ENCODE data around the gene PRF1. TPM values are rescaled to one million over a fixed set of nuclear protein-coding genes. Genes with fewer than 3 reads are reported as not detected.

The PRF1 gene
- total and polyA plus RNA-seq, 4 donors = 2.5 to 3.1 (median 2.8) TPM

DNA sequence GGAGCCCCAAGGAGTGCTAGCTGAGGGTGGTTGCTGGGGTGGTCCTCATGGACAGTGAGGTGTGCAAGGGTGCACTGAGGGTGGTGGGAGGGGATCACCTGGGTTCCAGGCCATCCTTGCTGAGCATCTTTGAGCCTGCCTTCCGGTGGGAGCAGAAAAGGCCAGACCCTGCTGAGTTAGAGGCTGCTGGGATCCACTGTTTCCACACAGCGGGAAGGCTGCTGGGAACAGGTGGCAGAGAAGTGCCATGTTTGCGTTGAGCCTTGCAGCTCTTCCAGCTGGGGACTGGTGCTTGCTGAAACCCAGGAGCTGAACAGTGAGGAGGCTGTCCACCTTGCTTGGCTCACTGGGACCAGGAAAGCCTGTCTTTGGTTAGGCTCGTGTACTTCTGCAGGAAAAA is 34.9 kb downstream of the PRF1 start (continued):
- TF ChIP-seq, protein P1, sequence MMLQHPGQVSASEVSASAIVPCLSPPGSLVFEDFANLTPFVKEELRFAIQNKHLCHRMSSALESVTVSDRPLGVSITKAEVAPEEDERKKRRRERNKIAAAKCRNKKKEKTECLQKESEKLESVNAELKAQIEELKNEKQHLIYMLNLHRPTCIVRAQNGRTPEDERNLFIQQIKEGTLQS (IDR thresholded peaks at IDR 0.05) = no peak
- TF ChIP-seq FOXA1 (IDR thresholded peaks at IDR 0.05) (no peak), JUND (IDR thresholded peaks at IDR 0.05) (no peak), HNF4G (IDR thresholded peaks at IDR 0.05) (no peak), MAX (IDR thresholded peaks at IDR 0.05) (no peak), RXRA (IDR thresholded peaks at IDR 0.05) (no peak), TAF1 (conservative IDR thresholded peaks at IDR 0.05) (no peak), RAD21 (IDR thresholded peaks at IDR 0.05) (no peak)

- Histone ChIP-seq H3K9ac (ENCODE audit: low read depth in 1 of 2, low read length in 2 of 2) (no peak overlapping the region), H3K4me3 (ENCODE audit: low read depth in 1 of 3, low read length in 3 of 3) (no peak overlapping the region), H3K36me3 (ENCODE audit: control insufficient read depth in 4 of 4, insufficient read depth in 3 of 4, low read depth in 1 of 4, low read length in 3 of 4) (no peaks in the 10 kb centered on the region), H3K9me3 (ENCODE audit: control insufficient read depth in 4 of 4, low read length in 3 of 4) (no peaks in the 10 kb centered on the region), H3K27me3 (ENCODE audit: control insufficient read depth in 4 of 4, insufficient read depth in 4 of 4, low read length in 3 of 4) (no peaks in the 10 kb centered on the region), H3K27ac (ENCODE audit: low read depth in 1 of 2, low read length in 2 of 2) (no peak overlapping the region), H3K4me1 (ENCODE audit: control insufficient read depth in 4 of 4, insufficient read depth in 4 of 4, low read length in 3 of 4) (no peaks in the 10 kb centered on the region)
- TF ChIP-seq MAX (IDR thresholded peaks at IDR 0.05) = no peak
- no peak for TF ChIP-seq TAF1 (conservative IDR thresholded peaks at IDR 0.05)
- no peak for TF ChIP-seq RAD21 (IDR thresholded peaks at IDR 0.05)
- no peak for TF ChIP-seq HNF4G (IDR thresholded peaks at IDR 0.05)
- TF ChIP-seq RXRA (IDR thresholded peaks at IDR 0.05) = no peak
- TF ChIP-seq EGR1 (IDR thresholded peaks at IDR 0.05; ENCODE audit: low read depth in 2 of 2) = no peak
- TF ChIP-seq HNF4A (conservative IDR thresholded peaks at IDR 0.05) = no peak
- TF ChIP-seq, protein P2, sequence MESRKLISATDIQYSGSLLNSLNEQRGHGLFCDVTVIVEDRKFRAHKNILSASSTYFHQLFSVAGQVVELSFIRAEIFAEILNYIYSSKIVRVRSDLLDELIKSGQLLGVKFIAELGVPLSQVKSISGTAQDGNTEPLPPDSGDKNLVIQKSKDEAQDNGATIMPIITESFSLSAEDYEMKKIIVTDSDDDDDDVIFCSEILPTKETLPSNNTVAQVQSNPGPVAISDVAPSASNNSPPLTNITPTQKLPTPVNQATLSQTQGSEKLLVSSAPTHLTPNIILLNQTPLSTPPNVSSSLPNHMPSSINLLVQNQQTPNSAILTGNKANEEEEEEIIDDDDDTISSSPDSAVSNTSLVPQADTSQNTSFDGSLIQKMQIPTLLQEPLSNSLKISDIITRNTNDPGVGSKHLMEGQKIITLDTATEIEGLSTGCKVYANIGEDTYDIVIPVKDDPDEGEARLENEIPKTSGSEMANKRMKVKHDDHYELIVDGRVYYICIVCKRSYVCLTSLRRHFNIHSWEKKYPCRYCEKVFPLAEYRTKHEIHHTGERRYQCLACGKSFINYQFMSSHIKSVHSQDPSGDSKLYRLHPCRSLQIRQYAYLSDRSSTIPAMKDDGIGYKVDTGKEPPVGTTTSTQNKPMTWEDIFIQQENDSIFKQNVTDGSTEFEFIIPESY (IDR thresholded peaks at IDR 0.05) = no peak
- TF ChIP-seq FOXA1 (IDR thresholded peaks at IDR 0.05) = no peak
- no peak for TF ChIP-seq REST (IDR thresholded peaks at IDR 0.05)
- TF ChIP-seq GABPA (IDR thresholded peaks at IDR 0.05 in 1 of 2, conservative IDR thresholded peaks at IDR 0.05 in 1 of 2) = no peak
- TF ChIP-seq SP1 (IDR thresholded peaks at IDR 0.05) = no peak
- TF ChIP-seq, protein P1 (IDR thresholded peaks at IDR 0.05) = no peak
- TF ChIP-seq, protein P3, sequence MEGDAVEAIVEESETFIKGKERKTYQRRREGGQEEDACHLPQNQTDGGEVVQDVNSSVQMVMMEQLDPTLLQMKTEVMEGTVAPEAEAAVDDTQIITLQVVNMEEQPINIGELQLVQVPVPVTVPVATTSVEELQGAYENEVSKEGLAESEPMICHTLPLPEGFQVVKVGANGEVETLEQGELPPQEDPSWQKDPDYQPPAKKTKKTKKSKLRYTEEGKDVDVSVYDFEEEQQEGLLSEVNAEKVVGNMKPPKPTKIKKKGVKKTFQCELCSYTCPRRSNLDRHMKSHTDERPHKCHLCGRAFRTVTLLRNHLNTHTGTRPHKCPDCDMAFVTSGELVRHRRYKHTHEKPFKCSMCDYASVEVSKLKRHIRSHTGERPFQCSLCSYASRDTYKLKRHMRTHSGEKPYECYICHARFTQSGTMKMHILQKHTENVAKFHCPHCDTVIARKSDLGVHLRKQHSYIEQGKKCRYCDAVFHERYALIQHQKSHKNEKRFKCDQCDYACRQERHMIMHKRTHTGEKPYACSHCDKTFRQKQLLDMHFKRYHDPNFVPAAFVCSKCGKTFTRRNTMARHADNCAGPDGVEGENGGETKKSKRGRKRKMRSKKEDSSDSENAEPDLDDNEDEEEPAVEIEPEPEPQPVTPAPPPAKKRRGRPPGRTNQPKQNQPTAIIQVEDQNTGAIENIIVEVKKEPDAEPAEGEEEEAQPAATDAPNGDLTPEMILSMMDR (IDR thresholded peaks at IDR 0.05; ENCODE audit: low read depth, low read length, missing input control) = no peak
- no peak for TF ChIP-seq NR2F2 (IDR thresholded peaks at IDR 0.05)
- WGBS = 88% methylated on average over 18 of the region's 18 CpGs
- no peak for DNase-seq (ENCODE audit: low spot score)
Measured at GRCh38 chr10:70566515-70567290, 35.8 kb downstream of the PRF1 start.
